GM21786 (cell line): ENCODE data around the gene CASR.

Experiments
- ATAC-seq: cut with Tn5 transposase; IDR thresholded peaks from one replicate; pipeline ENCODE4 v1.9.1; 2021; ENCODE audit not compliant: unreplicated experiment

The CASR gene

GRCh38 chr3:122213650-122214049 lies 30.2 kb downstream of the CASR start:
- ATAC-seq, result no peak

GRCh38 chr3:122214711-122215110 lies 31.2 kb downstream of the CASR start:
- ATAC-seq, result no peak

GRCh38 chr3:122215592-122216298 lies 32.3 kb downstream of the CASR start:
- ATAC-seq, result no peak

- no peak for ATAC-seq
These were observed 34.4 kb downstream of the CASR start for GRCh38 chr3:122217901-122218300.

- no peak for ATAC-seq
These were observed 35.9 kb downstream of the CASR start for GRCh38 chr3:122219242-122219872.

- no peak for ATAC-seq
These were observed 43.7 kb downstream of the CASR start for GRCh38 chr3:122227036-122227781.

GRCh38 chr3:122230174-122230573 lies 46.7 kb downstream of the CASR start:
- no peak for ATAC-seq

GRCh38 chr3:122231465-122232157 lies 48.1 kb downstream of the CASR start:
- no peak for ATAC-seq

- ATAC-seq, result no peak
These were observed 49.0 kb downstream of the CASR start for GRCh38 chr3:122232485-122232884.

GRCh38 chr3:122233101-122233952 lies 49.9 kb downstream of the CASR start:
- ATAC-seq, result peak; percentile 68

- ATAC-seq, result no peak
These were observed 50.6 kb downstream of the CASR start for GRCh38 chr3:122234117-122234516.

GRCh38 chr3:122235147-122235546 lies 51.7 kb downstream of the CASR start:
- ATAC-seq, result peak; percentile 36

GRCh38 chr3:122239112-122239511 lies 55.6 kb downstream of the CASR start:
- ATAC-seq, result no peak

- no peak for ATAC-seq
These were observed 62.2 kb downstream of the CASR start for GRCh38 chr3:122245513-122246174.

- ATAC-seq, result no peak
These were observed 62.7 kb downstream of the CASR start for GRCh38 chr3:122246199-122246598.

- no peak for ATAC-seq
These were observed 63.8 kb downstream of the CASR start for GRCh38 chr3:122247087-122247824.

GRCh38 chr3:122247825-122248185 lies 64.3 kb downstream of the CASR start:
- ATAC-seq, result no peak

- ATAC-seq, result no peak
These were observed 68.0 kb downstream of the CASR start for GRCh38 chr3:122251428-122251827.

GRCh38 chr3:122253581-122253980 lies 70.1 kb downstream of the CASR start:
- ATAC-seq, result no peak
